GM21786 (cell line): Measurements from ENCODE around the gene HIKESHI.
"Not testable (repeated sequence)": the region's sequence is repeated elsewhere in the genome, so short reads cannot be mapped to it uniquely, and the experiment has no call there.

Source experiments
- ATAC-seq: cut with Tn5 transposase; IDR thresholded peaks from one replicate; pipeline ENCODE4 v1.9.1; 2021; ENCODE audit not compliant: unreplicated experiment

Gene HIKESHI

GRCh38 chr11:86302092-86302793 lies at the start of gene HIKESHI:
Gene HIKESHI (plus strand): TSS chr11:86302240. CDS start chr11:86302449, 209 bp downstream.
- ATAC-seq = peak; percentile 100

- peak; percentile 83 for ATAC-seq
Observed at GRCh38 chr11:86255896-86256295, 46.1 kb upstream of the HIKESHI start.

GRCh38 chr11:86256608-86257007 lies 45.4 kb upstream of the HIKESHI start:
- ATAC-seq = no peak

- ATAC-seq = no peak
Observed at GRCh38 chr11:86257446-86257845, 44.6 kb upstream of the HIKESHI start.

- no peak for ATAC-seq
Observed at GRCh38 chr11:86259730-86260129, 42.3 kb upstream of the HIKESHI start.

GRCh38 chr11:86261328-86261727 lies 40.7 kb upstream of the HIKESHI start:
- ATAC-seq = no peak

GRCh38 chr11:86262387-86262786 lies 39.7 kb upstream of the HIKESHI start:
- no peak for ATAC-seq

GRCh38 chr11:86264649-86265048 lies 37.4 kb upstream of the HIKESHI start:
- no peak for ATAC-seq

GRCh38 chr11:86265194-86265593 lies 36.8 kb upstream of the HIKESHI start:
- no peak for ATAC-seq

- ATAC-seq = no peak
Observed at GRCh38 chr11:86269645-86270044, 32.4 kb upstream of the HIKESHI start.

- no peak for ATAC-seq
Observed at GRCh38 chr11:86274503-86274902, 27.5 kb upstream of the HIKESHI start.

GRCh38 chr11:86274999-86275398 lies 27.0 kb upstream of the HIKESHI start:
- ATAC-seq = no peak

- no peak for ATAC-seq
Observed at GRCh38 chr11:86275493-86276370, 26.3 kb upstream of the HIKESHI start.

- ATAC-seq = no peak
Observed at GRCh38 chr11:86277741-86278140, 24.3 kb upstream of the HIKESHI start.

- ATAC-seq = no peak
Observed at GRCh38 chr11:86278226-86278625, 23.8 kb upstream of the HIKESHI start.

- ATAC-seq = no peak
Observed at GRCh38 chr11:86279747-86280146, 22.3 kb upstream of the HIKESHI start.

- no peak for ATAC-seq
Observed at GRCh38 chr11:86287468-86287796, 14.6 kb upstream of the HIKESHI start.

GRCh38 chr11:86288776-86289507 lies 13.1 kb upstream of the HIKESHI start:
- ATAC-seq = no peak

GRCh38 chr11:86289508-86290280 lies 12.3 kb upstream of the HIKESHI start:
- not testable (repeated sequence) for ATAC-seq

- ATAC-seq = peak; percentile 20
Observed at GRCh38 chr11:86291466-86292262, 10.4 kb upstream of the HIKESHI start.
